Activated naive CD8-positive, alpha-beta T cell treated with anti-CD3 and anti-CD28 coated beads, Interleukin-2, amount 10 ng/mL, durations not matched to agents 7 days and 5 days (primary cell): ENCODE measurements around the gene CDH13. TPM values are rescaled to one million over a fixed set of nuclear protein-coding genes. Genes with fewer than 3 reads are reported as not detected.

Experiments used
- ATAC-seq: fragments of 150-1000 bp; cut with Tn5 transposase; one replicate; pipeline ENCODE4 v1.10.0; 2021; ENCODE audit warnings: low read depth, moderate library complexity
- POLR2A ChIA-PET: fragments of 350-600 bp; sonication (Branson Sonifier 250); formaldehyde crosslinking; loops from one replicate; lab custom pipeline; 2021; ENCODE audit warnings: antibody characterized with exemption; lab: Charles Lee
- DNase-seq: peaks from one replicate; pipeline ENCODE4 v3.0.0; 2021
- H3K27ac Mint-ChIP-seq: one replicate; pipeline ENCODE4 v1.8.0; 2022; ENCODE audit warnings: mild to moderate bottlenecking, mixed read lengths
- H3K27me3 Mint-ChIP-seq: one replicate; pipeline ENCODE4 v1.8.0; 2022; ENCODE audit warnings: mild to moderate bottlenecking, moderate library complexity, mixed read lengths
- H3K36me3 Mint-ChIP-seq: one replicate; pipeline ENCODE4 v1.8.0; 2021; ENCODE audit warnings: mild to moderate bottlenecking, mixed read lengths
- H3K4me1 Mint-ChIP-seq: one replicate; pipeline ENCODE4 v1.8.0; 2021; ENCODE audit warnings: mixed read lengths
- H3K4me3 Mint-ChIP-seq: one replicate; pipeline ENCODE4 v1.8.0; 2022; ENCODE audit warnings: mild to moderate bottlenecking, moderate library complexity, mixed read lengths
- H3K9me3 Mint-ChIP-seq: one replicate; pipeline ENCODE4 v1.8.0; 2021; ENCODE audit warnings: mixed read lengths
- total RNA-seq, 2 experiments: library from RNA; stranded (reverse); gene quantifications; one replicate each; pipeline ENCODE4 v1.2.3, GENCODE V29; 2021

Gene CDH13
- total RNA-seq, 2 experiments from 2014 or later = not detected

- H3K27me3 Mint-ChIP-seq = no peaks in the 10 kb centered on the region
- no peaks in the 10 kb centered on the region for H3K4me1 Mint-ChIP-seq
- H3K4me3 Mint-ChIP-seq = no peak overlapping the region
- no peaks in the 10 kb centered on the region for H3K36me3 Mint-ChIP-seq
- H3K27ac Mint-ChIP-seq = no peak overlapping the region
- POLR2A ChIA-PET = no interaction called here
- DNase-seq (no peak), ATAC-seq (no peak)
- H3K9me3 Mint-ChIP-seq = no peaks in the 10 kb centered on the region
Observed at GRCh38 chr16:82881516-82881915, 254.7 kb downstream of the CDH13 start.

GRCh38 chr16:82882226-82882625 lies 255.5 kb downstream of the CDH13 start:
- H3K9me3 Mint-ChIP-seq = no peaks in the 10 kb centered on the region
- H3K27ac Mint-ChIP-seq = no peak overlapping the region
- H3K4me3 Mint-ChIP-seq = no peak overlapping the region
- H3K4me1 Mint-ChIP-seq = no peaks in the 10 kb centered on the region
- no peak for DNase-seq
- ATAC-seq = no peak
- H3K27me3 Mint-ChIP-seq = no peaks in the 10 kb centered on the region
- no peaks in the 10 kb centered on the region for H3K36me3 Mint-ChIP-seq
- POLR2A ChIA-PET = no interaction called here

DNA sequence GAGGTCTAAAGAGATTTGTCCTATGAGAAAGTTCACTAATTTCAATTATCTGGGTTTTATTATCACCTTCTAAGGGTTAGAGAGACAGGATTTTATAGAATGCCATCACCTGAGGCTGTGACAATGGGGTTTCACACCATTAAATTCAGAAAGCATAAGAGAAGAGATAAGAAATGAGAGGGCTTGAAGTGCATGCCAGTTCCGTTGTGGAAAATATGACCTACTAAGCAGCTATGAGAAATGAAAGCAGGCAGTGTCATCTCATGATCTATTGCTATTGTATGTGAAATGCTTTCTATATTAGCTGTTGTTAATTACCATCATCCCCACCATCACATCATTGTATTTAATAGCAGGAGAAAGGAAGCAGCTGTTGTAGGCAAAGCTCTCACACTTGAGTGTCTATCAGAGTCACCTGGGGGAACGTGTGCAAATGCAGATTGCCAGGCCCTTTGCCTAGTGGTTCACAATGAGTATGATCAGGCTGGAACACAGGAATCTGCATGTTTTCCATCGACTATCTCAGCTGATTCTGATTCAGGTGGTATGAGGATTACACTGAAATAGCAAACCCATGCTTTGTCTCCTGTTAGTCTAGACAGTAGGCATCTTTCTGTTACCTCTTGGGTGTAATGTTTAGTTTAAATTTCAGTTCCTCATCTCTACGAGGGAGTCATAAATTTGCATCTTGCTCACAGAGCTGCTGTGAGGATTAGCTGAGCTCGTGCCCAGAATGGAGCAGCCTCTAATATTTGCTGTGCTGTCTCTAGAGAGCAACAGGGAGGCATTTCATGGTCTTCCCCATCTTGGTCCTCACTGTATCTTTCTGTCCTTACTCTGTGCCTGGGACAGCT lies 256.4 kb downstream of the CDH13 start:
- Mint-ChIP-seq H3K4me3 (no peak overlapping the region), H3K9me3 (no peaks in the 10 kb centered on the region), H3K27ac (no peak overlapping the region), H3K4me1 (no peaks in the 10 kb centered on the region), H3K27me3 (no peaks in the 10 kb centered on the region), H3K36me3 (no peaks in the 10 kb centered on the region)
- no peak for ATAC-seq
- POLR2A ChIA-PET = no interaction called here
- DNase-seq = no peak

GRCh38 chr16:82884320-82884898 lies 257.6 kb downstream of the CDH13 start:
- DNase-seq (no peak), ATAC-seq (no peak)
- Mint-ChIP-seq H3K4me3 (no peak overlapping the region), H3K9me3 (no peaks in the 10 kb centered on the region), H3K27me3 (peaks cover 2% of the 10 kb centered on the region), H3K36me3 (no peaks in the 10 kb centered on the region), H3K4me1 (no peaks in the 10 kb centered on the region), H3K27ac (no peak overlapping the region)
- POLR2A ChIA-PET = no interaction called here

DNA sequence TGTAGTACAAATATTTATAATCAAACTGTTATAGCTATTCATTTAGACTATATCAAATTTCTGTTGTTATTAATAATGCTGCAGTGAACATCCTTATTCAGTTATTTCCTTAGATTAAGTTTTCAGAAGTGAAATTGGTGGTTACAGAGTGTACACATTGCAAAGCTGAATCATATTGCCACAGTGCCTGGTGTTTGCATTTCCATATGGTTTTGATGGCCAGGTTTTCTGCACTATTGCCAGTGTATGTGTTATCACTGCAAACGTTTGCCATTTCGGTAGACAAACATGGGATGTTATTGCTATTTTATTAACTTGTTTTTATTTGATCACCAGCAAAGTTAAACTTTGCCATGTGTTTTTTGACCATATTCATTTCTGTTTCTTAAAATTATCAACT lies 259.4 kb downstream of the CDH13 start:
- POLR2A ChIA-PET = no interaction called here
- H3K4me3 Mint-ChIP-seq = no peak overlapping the region
- H3K27me3 Mint-ChIP-seq = peaks cover 2% of the 10 kb centered on the region
- no peak for DNase-seq
- no peak overlapping the region for H3K27ac Mint-ChIP-seq
- no peak for ATAC-seq
- no peaks in the 10 kb centered on the region for H3K4me1 Mint-ChIP-seq
- no peaks in the 10 kb centered on the region for H3K36me3 Mint-ChIP-seq
- H3K9me3 Mint-ChIP-seq = peaks cover 2% of the 10 kb centered on the region

- ATAC-seq (no peak), DNase-seq (no peak)
- Mint-ChIP-seq H3K4me3 (no peak overlapping the region), H3K36me3 (no peaks in the 10 kb centered on the region), H3K9me3 (peaks cover 2% of the 10 kb centered on the region), H3K4me1 (no peaks in the 10 kb centered on the region), H3K27me3 (peaks cover 2% of the 10 kb centered on the region), H3K27ac (no peak overlapping the region)
- POLR2A ChIA-PET = no interaction called here
Observed at GRCh38 chr16:82888591-82889001, 261.8 kb downstream of the CDH13 start.

- H3K36me3 Mint-ChIP-seq = no peaks in the 10 kb centered on the region
- H3K4me1 Mint-ChIP-seq = no peaks in the 10 kb centered on the region
- peaks cover 2% of the 10 kb centered on the region for H3K27me3 Mint-ChIP-seq
- no peak for DNase-seq
- no peak overlapping the region for H3K4me3 Mint-ChIP-seq
- POLR2A ChIA-PET = no interaction called here
- no peak for ATAC-seq
- H3K27ac Mint-ChIP-seq = no peak overlapping the region
- H3K9me3 Mint-ChIP-seq = peaks cover 5% of the 10 kb centered on the region
Observed at GRCh38 chr16:82891424-82891823, 264.7 kb downstream of the CDH13 start.

DNA sequence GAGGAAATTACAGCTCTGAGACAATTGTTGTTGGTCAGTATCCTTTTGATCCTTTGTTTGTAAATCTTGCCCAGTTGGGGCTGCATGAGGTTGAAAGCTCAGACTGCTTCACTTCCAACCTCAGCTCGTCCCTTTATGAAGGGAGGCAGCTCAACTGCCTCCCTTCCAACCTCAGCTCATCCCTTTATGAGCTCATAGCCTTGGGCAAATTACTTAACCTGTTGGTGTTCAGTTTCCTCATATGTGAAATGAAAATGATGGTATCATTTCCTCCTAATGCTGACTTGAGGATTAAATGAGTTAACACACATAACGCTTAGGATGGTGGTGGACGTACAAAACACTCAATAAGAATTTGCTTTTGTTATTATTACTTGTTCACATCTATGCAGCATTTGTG lies 265.1 kb downstream of the CDH13 start:
- POLR2A ChIA-PET = no interaction called here
- H3K27me3 Mint-ChIP-seq = peaks cover 2% of the 10 kb centered on the region
- no peak overlapping the region for H3K27ac Mint-ChIP-seq
- H3K9me3 Mint-ChIP-seq = peaks cover 5% of the 10 kb centered on the region
- ATAC-seq (no peak), DNase-seq (no peak)
- no peak overlapping the region for H3K4me3 Mint-ChIP-seq
- H3K36me3 Mint-ChIP-seq = no peaks in the 10 kb centered on the region
- no peaks in the 10 kb centered on the region for H3K4me1 Mint-ChIP-seq

DNA sequence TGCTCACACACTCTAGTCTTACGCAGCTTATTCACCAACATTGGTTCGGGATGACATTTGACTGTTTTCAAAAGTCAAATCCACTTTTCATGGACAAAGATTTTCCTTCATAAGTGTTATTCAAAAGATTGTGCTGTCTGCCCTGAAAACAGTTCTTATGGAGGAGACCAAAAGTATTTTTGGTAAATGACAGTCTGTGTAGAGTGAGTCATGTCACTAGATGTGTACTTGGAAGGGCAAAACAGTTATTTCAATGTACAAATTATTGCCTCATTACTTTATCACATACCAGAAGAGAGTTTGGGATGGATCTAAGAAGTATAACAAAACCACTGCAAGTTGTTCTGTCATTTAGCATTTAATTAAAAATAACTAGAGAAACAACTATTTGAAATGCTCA lies 265.6 kb downstream of the CDH13 start:
- H3K27ac Mint-ChIP-seq = no peak overlapping the region
- DNase-seq (no peak), ATAC-seq (no peak)
- H3K4me3 Mint-ChIP-seq = no peak overlapping the region
- POLR2A ChIA-PET = no interaction called here
- no peaks in the 10 kb centered on the region for H3K36me3 Mint-ChIP-seq
- H3K9me3 Mint-ChIP-seq = peaks cover 5% of the 10 kb centered on the region
- peaks cover 2% of the 10 kb centered on the region for H3K27me3 Mint-ChIP-seq
- no peaks in the 10 kb centered on the region for H3K4me1 Mint-ChIP-seq

DNA sequence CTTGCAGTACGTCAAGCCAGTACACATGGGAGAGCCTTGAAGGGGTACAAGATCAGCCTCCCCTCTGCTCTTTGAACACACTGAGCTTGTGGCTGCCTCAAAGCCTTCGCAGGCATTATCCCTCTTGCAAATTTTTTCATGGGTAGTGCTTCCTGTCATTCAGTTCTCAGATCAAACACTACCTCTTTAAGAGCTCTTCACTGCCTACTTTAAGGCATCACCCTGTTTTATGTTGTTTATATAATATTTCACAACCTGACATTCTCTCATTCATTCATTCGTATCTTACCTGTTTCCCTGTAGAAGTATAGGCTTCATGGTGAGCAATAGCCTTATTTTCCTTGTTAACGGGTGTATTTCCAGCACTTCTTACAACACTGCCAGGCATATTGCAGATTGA lies 269.1 kb downstream of the CDH13 start:
- POLR2A ChIA-PET = no interaction called here
- ATAC-seq (no peak), DNase-seq (no peak)
- Mint-ChIP-seq H3K9me3 (peaks cover 3% of the 10 kb centered on the region), H3K4me1 (no peaks in the 10 kb centered on the region), H3K4me3 (no peak overlapping the region), H3K27ac (no peak overlapping the region), H3K27me3 (no peaks in the 10 kb centered on the region), H3K36me3 (no peaks in the 10 kb centered on the region)

GRCh38 chr16:82899006-82899405 lies 272.2 kb downstream of the CDH13 start:
- DNase-seq (no peak), ATAC-seq (no peak)
- H3K9me3 Mint-ChIP-seq = peaks cover 3% of the 10 kb centered on the region
- H3K4me3 Mint-ChIP-seq = no peak overlapping the region
- POLR2A ChIA-PET = no interaction called here
- no peak overlapping the region for H3K27ac Mint-ChIP-seq
- no peaks in the 10 kb centered on the region for H3K4me1 Mint-ChIP-seq
- H3K27me3 Mint-ChIP-seq = no peaks in the 10 kb centered on the region
- no peaks in the 10 kb centered on the region for H3K36me3 Mint-ChIP-seq

DNA sequence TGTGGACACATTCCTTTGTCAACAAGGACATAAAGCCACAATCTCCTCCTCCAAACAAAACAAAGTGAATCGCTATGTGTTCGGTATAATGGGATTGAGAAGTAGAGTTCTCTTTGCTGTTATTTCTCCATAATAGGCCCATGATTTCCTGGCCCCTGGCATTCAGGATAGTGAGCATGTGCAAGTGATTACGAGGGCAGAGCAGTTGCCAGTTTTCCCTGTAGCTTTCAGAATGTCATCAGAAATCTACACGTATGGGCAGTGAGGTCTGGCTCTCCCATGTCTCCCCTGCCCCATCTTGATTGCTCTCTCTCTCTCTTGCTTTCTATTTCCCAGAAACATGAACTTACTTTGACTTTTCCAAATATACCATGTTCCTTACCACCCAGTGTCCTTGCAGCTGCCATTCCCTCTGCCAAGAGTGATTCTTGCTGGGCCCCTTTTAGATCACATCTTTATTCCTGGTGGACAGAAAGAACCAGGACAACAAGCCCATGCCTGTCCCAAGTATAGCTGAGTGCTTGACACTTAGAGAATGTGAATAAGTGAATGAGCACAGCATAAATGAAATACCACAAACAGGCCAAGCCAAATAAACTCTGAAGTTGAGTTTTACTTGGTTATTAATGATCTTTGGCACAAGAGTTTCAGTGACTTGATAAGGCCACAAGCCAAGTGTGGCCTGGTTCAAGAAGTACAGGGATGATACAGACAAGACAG lies 273.1 kb downstream of the CDH13 start:
- Mint-ChIP-seq H3K36me3 (no peaks in the 10 kb centered on the region), H3K4me1 (no peaks in the 10 kb centered on the region), H3K27ac (no peak overlapping the region), H3K9me3 (peaks cover 1% of the 10 kb centered on the region), H3K27me3 (no peaks in the 10 kb centered on the region), H3K4me3 (no peak overlapping the region)
- ATAC-seq (no peak), DNase-seq (no peak)
- POLR2A ChIA-PET = no interaction called here

DNA sequence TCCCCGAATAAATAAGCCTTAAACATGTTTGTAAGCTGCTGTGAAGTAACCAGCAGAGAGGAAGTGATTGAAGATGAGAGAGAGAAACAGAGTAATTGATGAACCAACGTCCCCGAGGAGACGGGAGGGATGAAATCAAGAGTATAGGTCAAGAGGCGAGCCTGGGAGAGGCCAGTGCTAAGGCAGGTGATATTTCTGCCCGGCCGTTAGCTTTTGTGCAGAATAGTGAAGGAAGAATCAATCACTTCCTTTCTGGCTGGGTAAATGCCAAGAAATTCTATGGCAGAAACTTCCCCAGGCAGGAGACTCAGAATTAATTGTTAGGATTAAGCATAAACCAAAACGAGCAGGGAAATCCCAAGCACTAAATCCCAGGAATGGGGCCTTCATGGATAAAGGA lies 273.8 kb downstream of the CDH13 start:
- no peak overlapping the region for H3K4me3 Mint-ChIP-seq
- no peak overlapping the region for H3K27ac Mint-ChIP-seq
- no peaks in the 10 kb centered on the region for H3K36me3 Mint-ChIP-seq
- ATAC-seq = no peak
- H3K4me1 Mint-ChIP-seq = no peaks in the 10 kb centered on the region
- POLR2A ChIA-PET = no interaction called here
- DNase-seq = no peak
- no peaks in the 10 kb centered on the region for H3K27me3 Mint-ChIP-seq
- peaks cover 1% of the 10 kb centered on the region for H3K9me3 Mint-ChIP-seq

DNA sequence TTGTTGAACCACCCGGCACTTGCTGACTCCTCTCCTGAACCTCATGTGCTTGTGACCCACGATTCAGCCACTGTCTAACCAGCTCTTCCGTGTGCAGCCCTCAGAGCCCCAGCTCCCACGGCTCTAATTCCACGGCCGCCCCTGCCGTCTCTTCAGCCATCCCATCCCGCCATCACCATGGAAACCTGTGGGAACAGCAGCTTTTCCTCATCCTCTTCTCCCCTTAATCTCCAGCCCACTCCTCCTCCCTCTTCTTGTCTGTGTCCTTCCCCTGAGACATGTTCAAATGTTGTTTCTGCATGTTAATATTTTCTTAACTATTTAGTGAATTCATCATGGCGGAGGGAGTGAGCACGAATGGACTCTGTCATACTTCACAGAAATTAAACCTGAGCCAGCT lies 285.2 kb downstream of the CDH13 start:
- DNase-seq (no peak), ATAC-seq (no peak)
- POLR2A ChIA-PET = no interaction called here
- H3K27me3 Mint-ChIP-seq = no peaks in the 10 kb centered on the region
- H3K4me3 Mint-ChIP-seq = no peak overlapping the region
- no peaks in the 10 kb centered on the region for H3K4me1 Mint-ChIP-seq
- peaks cover 3% of the 10 kb centered on the region for H3K9me3 Mint-ChIP-seq
- H3K36me3 Mint-ChIP-seq = no peaks in the 10 kb centered on the region
- H3K27ac Mint-ChIP-seq = no peak overlapping the region
